ENCODE results near the gene ERCC6. TPM values are rescaled to one million over a fixed set of nuclear protein-coding genes. Genes with fewer than 3 reads are reported as not detected.

ERCC6 gene
- total RNA-seq, 3 donors from 2014 or later: 18.9 to 29.8 (median 25.4) TPM

DNA sequence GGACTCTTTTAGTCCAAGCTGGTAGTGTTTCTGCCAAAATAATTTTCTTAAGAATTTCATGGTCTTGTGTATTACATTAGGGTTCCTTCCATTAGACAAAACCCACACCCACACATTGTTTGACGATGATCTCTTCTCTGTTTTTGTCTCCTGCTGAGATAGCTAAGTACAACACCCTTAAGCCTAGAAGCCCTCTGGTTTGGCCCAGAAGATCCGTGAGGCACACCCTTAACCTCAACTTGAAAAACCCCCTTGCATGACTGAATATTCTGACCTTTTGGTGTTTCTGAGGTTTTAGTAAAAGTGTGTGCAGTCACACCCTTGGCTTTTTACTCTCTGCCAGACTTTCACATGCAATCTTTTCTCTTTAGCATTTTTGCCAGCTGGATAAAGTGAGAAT, 29.3 kb upstream of the ERCC6 start:
- no peak overlapping the region for H3K4me3 ChIP-seq
- ATAC-seq (no peak), DNase-seq (no peak)
- TF ChIP-seq, protein P1, sequence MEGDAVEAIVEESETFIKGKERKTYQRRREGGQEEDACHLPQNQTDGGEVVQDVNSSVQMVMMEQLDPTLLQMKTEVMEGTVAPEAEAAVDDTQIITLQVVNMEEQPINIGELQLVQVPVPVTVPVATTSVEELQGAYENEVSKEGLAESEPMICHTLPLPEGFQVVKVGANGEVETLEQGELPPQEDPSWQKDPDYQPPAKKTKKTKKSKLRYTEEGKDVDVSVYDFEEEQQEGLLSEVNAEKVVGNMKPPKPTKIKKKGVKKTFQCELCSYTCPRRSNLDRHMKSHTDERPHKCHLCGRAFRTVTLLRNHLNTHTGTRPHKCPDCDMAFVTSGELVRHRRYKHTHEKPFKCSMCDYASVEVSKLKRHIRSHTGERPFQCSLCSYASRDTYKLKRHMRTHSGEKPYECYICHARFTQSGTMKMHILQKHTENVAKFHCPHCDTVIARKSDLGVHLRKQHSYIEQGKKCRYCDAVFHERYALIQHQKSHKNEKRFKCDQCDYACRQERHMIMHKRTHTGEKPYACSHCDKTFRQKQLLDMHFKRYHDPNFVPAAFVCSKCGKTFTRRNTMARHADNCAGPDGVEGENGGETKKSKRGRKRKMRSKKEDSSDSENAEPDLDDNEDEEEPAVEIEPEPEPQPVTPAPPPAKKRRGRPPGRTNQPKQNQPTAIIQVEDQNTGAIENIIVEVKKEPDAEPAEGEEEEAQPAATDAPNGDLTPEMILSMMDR (IDR thresholded peaks at IDR 0.05): no peak
- no peaks in the 10 kb centered on the region for H3K36me3 ChIP-seq (ENCODE audit: low read depth)
- intact Hi-C loops (cut with DNase I, micrococcal nuclease): no loop called here
- no peaks in the 10 kb centered on the region for H3K4me1 ChIP-seq (ENCODE audit: low read depth)
- peaks cover 2% of the 10 kb centered on the region for H3K9me3 ChIP-seq

GRCh38 chr10:49567810-49568209, 28.9 kb upstream of the ERCC6 start:
- no peak for ATAC-seq
- no peak overlapping the region for H3K4me3 ChIP-seq
- TF ChIP-seq, protein P1 (IDR thresholded peaks at IDR 0.05): no peak
- DNase-seq: no peak
- no peaks in the 10 kb centered on the region for H3K36me3 ChIP-seq (ENCODE audit: low read depth)
- H3K4me1 ChIP-seq (ENCODE audit: low read depth): no peaks in the 10 kb centered on the region
- H3K9me3 ChIP-seq: peaks cover 2% of the 10 kb centered on the region
- intact Hi-C loops (cut with DNase I, micrococcal nuclease): no loop called here

DNA sequence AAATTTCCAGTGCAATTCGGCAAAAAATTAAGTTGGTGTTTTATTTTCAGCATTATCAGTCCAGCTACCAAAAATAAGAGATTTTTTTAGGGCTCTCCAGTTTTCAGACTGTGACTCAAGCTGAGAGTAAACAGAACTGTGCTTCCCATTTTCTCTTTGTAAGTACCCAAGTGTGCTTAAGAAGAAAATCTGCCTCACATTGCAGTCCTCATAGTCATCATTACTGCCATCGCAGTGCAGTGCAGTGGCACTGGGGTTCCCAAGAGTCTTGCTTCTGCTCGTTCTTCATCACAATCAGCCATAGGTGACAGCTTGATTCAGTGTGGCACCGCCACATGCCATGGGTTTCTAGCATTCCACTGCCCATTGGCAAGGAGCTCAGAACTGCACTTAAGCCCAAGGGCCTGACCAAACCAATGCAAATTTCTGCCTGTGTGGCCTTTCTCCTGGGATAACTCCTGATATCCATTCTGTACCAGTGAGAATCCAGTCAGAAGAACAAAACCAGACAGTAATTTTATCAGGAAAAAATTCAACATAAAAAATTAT, 25.6 kb upstream of the ERCC6 start:
- H3K4me3 ChIP-seq: no peak overlapping the region
- intact Hi-C loops (cut with DNase I, micrococcal nuclease): no loop called here
- ATAC-seq: no peak

DNA sequence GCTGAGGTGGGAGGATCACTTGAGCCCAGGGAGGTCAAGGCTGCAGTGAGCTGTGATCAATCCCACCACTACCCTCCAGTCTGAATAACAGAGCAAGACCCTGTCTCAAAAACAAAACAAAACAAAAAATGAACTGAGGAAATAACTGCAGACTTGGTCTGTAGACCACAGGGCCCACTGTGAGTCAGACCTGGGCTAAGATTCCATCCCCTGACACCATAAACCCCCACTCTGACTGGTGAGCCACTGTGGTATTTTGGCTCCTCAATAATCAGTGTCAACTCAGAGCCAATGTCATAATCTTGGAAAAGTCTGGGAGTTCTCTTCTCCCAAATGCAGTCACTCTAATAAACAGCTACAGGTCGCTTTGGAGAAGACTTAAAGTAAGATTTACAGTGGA, 24.0 kb upstream of the ERCC6 start:
- TF ChIP-seq, protein P1 (IDR thresholded peaks at IDR 0.05): no peak
- no peaks in the 10 kb centered on the region for H3K4me1 ChIP-seq (ENCODE audit: low read depth)
- no peak for DNase-seq
- no peaks in the 10 kb centered on the region for H3K36me3 ChIP-seq (ENCODE audit: low read depth)
- intact Hi-C loops (cut with DNase I, micrococcal nuclease): no loop called here
- H3K9me3 ChIP-seq: no peaks in the 10 kb centered on the region
- ATAC-seq: no peak
- no peak overlapping the region for H3K4me3 ChIP-seq

More for the DNA sequence above, 25.6 kb upstream of the ERCC6 start:
- no peak for DNase-seq
- Histone ChIP-seq H3K9me3 (peaks cover 2% of the 10 kb centered on the region), H3K36me3 (ENCODE audit: low read depth) (no peaks in the 10 kb centered on the region), H3K4me1 (ENCODE audit: low read depth) (no peaks in the 10 kb centered on the region)
- TF ChIP-seq, protein P1 (IDR thresholded peaks at IDR 0.05): no peak

GRCh38 chr10:49560526-49560925, 21.6 kb upstream of the ERCC6 start:
- TF ChIP-seq, protein P1 (IDR thresholded peaks at IDR 0.05): no peak
- no peaks in the 10 kb centered on the region for H3K36me3 ChIP-seq (ENCODE audit: low read depth)
- H3K4me1 ChIP-seq (ENCODE audit: low read depth): no peaks in the 10 kb centered on the region
- H3K9me3 ChIP-seq: peaks cover 3% of the 10 kb centered on the region
- intact Hi-C loops (cut with DNase I, micrococcal nuclease): no loop called here
- ATAC-seq (no peak), DNase-seq (no peak)
- H3K4me3 ChIP-seq: no peak overlapping the region

DNA sequence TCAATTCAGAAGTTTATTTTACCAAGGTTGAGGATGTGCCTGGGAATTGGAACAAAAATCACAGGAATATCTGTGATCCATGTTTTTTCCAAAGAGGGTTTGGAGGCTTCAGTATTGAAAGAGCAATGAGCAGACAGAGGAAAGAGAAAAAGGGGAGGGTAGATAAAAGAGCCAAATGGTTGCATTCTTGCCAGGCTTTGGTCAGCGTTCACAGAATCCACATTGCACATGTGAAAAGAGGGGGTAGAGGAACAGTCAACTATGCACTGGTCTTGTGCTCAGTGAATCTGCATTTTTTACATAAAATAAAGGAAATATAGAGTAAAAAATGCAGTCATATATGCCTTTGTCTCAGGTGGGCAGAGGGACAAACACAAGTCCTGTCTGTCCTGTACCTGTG, 20.6 kb upstream of the ERCC6 start:
- Histone ChIP-seq H3K9me3 (peaks cover 3% of the 10 kb centered on the region), H3K36me3 (ENCODE audit: low read depth) (no peaks in the 10 kb centered on the region), H3K4me1 (ENCODE audit: low read depth) (no peaks in the 10 kb centered on the region), H3K4me3 (no peak overlapping the region)
- DNase-seq: no peak
- ATAC-seq: no peak
- TF ChIP-seq, protein P1 (IDR thresholded peaks at IDR 0.05): no peak
- intact Hi-C loops (cut with DNase I, micrococcal nuclease): no loop called here

All from mucosa of descending colon (tissue), 3 donors.